ENCODE measurements around the gene PPP1R15B. TPM values are rescaled to one million over a fixed set of nuclear protein-coding genes. Genes with fewer than 3 reads are reported as not detected.

The PPP1R15B gene
- total RNA-seq, 1 donor from 2014 or later = 47.4 TPM

- DNase-seq (ENCODE audit: extremely low spot score, unreplicated experiment) = no peak
- Mint-ChIP-seq H3K36me3 (ENCODE audit: unreplicated experiment) (no peaks in the 10 kb centered on the region), H3K27ac (ENCODE audit: unreplicated experiment) (no peak overlapping the region), H3K4me3 (ENCODE audit: unreplicated experiment) (no peak overlapping the region), H3K9me3 (ENCODE audit: unreplicated experiment) (no peaks in the 10 kb centered on the region), H3K27me3 (ENCODE audit: unreplicated experiment) (peaks cover 30% of the 10 kb centered on the region), H3K4me1 (ENCODE audit: unreplicated experiment) (peaks cover 9% of the 10 kb centered on the region)
- no peak for TF ChIP-seq CTCF (IDR thresholded peaks at IDR 0.05)
These were observed 51.3 kb downstream of the PPP1R15B start for GRCh38 chr1:204360314-204360713.

- peaks cover 9% of the 10 kb centered on the region for H3K4me1 Mint-ChIP-seq (ENCODE audit: unreplicated experiment)
- no peak for DNase-seq (ENCODE audit: extremely low spot score, unreplicated experiment)
These were observed 52.0 kb downstream of the PPP1R15B start, which contains the start of gene PLEKHA6 for GRCh38 chr1:204359474-204360255. Gene PLEKHA6 (minus strand): TSS chr1:204359929. CDS start chr1:204273727, 86,202 bp downstream.

GRCh38 chr1:204359131-204359473 is 52.5 kb downstream of the PPP1R15B start:
- DNase-seq (ENCODE audit: extremely low spot score, unreplicated experiment) = no peak
- no peak overlapping the region for H3K4me3 Mint-ChIP-seq (ENCODE audit: unreplicated experiment)
- H3K27ac Mint-ChIP-seq (ENCODE audit: unreplicated experiment) = no peak overlapping the region
- H3K4me1 Mint-ChIP-seq (ENCODE audit: unreplicated experiment) = peaks cover 9% of the 10 kb centered on the region
- peaks cover 28% of the 10 kb centered on the region for H3K27me3 Mint-ChIP-seq (ENCODE audit: unreplicated experiment)
- no peaks in the 10 kb centered on the region for H3K36me3 Mint-ChIP-seq (ENCODE audit: unreplicated experiment)
- H3K9me3 Mint-ChIP-seq (ENCODE audit: unreplicated experiment) = no peaks in the 10 kb centered on the region
- no peak for TF ChIP-seq CTCF (IDR thresholded peaks at IDR 0.05)

More at GRCh38 chr1:204359474-204360255, 52.0 kb downstream of the PPP1R15B start, which contains the start of gene PLEKHA6:
- TF ChIP-seq CTCF (IDR thresholded peaks at IDR 0.05) = peak; percentile 37
- no peak within 1 kb of the TSS for H3K27ac Mint-ChIP-seq (ENCODE audit: unreplicated experiment)
- no peaks in the 10 kb centered on the region for H3K36me3 Mint-ChIP-seq (ENCODE audit: unreplicated experiment)
- H3K27me3 Mint-ChIP-seq (ENCODE audit: unreplicated experiment) = peaks cover 24% of the 10 kb centered on the region
- H3K4me3 Mint-ChIP-seq (ENCODE audit: unreplicated experiment) = no peak within 1 kb of the TSS
- no peaks in the 10 kb centered on the region for H3K9me3 Mint-ChIP-seq (ENCODE audit: unreplicated experiment)

GRCh38 chr1:204358605-204359004 is 53.0 kb downstream of the PPP1R15B start:
- TF ChIP-seq CTCF (IDR thresholded peaks at IDR 0.05) = no peak
- H3K9me3 Mint-ChIP-seq (ENCODE audit: unreplicated experiment) = no peaks in the 10 kb centered on the region
- no peaks in the 10 kb centered on the region for H3K36me3 Mint-ChIP-seq (ENCODE audit: unreplicated experiment)
- H3K27ac Mint-ChIP-seq (ENCODE audit: unreplicated experiment) = no peak overlapping the region
- no peak overlapping the region for H3K4me3 Mint-ChIP-seq (ENCODE audit: unreplicated experiment)
- no peak for DNase-seq (ENCODE audit: extremely low spot score, unreplicated experiment)
- H3K4me1 Mint-ChIP-seq (ENCODE audit: unreplicated experiment) = peaks cover 7% of the 10 kb centered on the region
- H3K27me3 Mint-ChIP-seq (ENCODE audit: unreplicated experiment) = peaks cover 28% of the 10 kb centered on the region

- H3K27ac Mint-ChIP-seq (ENCODE audit: unreplicated experiment) = no peak overlapping the region
- DNase-seq (ENCODE audit: extremely low spot score, unreplicated experiment) = no peak
- H3K4me3 Mint-ChIP-seq (ENCODE audit: unreplicated experiment) = no peak overlapping the region
- H3K9me3 Mint-ChIP-seq (ENCODE audit: unreplicated experiment) = no peaks in the 10 kb centered on the region
- peaks cover 28% of the 10 kb centered on the region for H3K27me3 Mint-ChIP-seq (ENCODE audit: unreplicated experiment)
- no peak for TF ChIP-seq CTCF (IDR thresholded peaks at IDR 0.05)
- H3K36me3 Mint-ChIP-seq (ENCODE audit: unreplicated experiment) = no peaks in the 10 kb centered on the region
- peaks cover 4% of the 10 kb centered on the region for H3K4me1 Mint-ChIP-seq (ENCODE audit: unreplicated experiment)
These were observed 53.8 kb downstream of the PPP1R15B start for GRCh38 chr1:204357551-204358490.

Measured in osteocyte (in vitro differentiated cells).